ENCODE results near the gene FHAD1. TPM values are rescaled to one million over a fixed set of nuclear protein-coding genes. Genes with fewer than 3 reads are reported as not detected.

Gene FHAD1
- total and polyA plus RNA-seq, 9 of the 15 experiments (the other 6 are each of a cell fraction or from before 2014, with no cell fraction given): 0.32 to 2.1 (median 1.5) TPM; not detected in 1

DNA sequence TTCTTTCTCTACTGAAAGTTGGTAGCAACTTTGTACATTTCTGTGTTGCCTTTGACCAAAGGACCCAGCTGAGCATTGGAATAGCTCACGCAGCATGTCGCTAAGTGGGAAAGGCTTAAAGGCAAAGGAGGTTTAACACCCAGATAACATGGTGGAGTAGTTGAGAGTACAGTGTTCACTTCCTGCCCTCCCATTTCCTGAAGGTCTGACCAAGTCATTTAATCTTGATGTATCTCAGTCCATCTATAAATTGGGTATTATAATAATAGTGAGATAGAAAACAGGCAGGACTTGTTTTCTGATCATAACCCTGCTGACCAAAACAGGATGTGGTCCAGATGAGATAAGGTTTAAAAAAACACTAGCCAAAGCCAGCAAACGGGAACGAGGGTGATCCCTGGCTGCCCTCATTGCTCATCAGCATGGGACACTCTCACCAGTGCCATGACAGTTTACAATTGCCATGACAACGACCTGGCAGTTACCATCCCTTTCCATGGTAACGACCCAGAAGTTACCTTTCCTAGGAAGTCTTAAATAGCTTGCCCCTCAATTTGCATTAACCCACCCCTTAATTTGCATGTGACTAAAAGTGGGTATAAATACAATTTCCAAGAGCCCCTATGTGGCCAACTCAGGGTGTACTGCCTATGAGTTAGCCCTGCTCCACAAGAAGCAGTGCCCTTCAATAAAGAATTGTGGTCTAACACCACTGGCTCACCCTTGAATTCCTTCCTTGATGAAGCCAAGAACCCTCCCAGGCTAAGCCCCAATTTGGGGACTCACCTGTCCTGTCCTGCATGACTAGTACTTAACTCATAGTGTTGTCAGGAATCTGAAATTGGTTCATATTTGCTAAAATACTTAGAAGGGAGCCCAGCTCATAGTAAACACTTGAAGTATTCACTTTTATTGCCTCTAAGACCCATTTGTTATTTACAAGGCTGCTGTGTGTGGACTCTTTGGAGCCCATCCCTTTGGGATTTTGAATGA, 28.4 kb upstream of the FHAD1 start:
- in situ Hi-C loops (cut with MboI): no loop called here
- peak; percentile 75 for FAIRE-seq
- Histone ChIP-seq H3K79me2 (ENCODE audit: control insufficient read depth, insufficient read depth, low read length) (no peaks in the 10 kb centered on the region), H3K4me1 (replicated peaks in 1 of 2; ENCODE audit: control insufficient read depth in 2 of 2, insufficient read depth in 2 of 2, low read length in 2 of 2) (peaks cover 9 to 12% of the 10 kb centered on the region in 2 experiments; a peak in 4 of 5 replicates), H3K4me2 (ENCODE audit: insufficient read depth, low read length) (peak overlapping the region; percentile 32; the same call in 1 of the 2 replicates), H3K4me3 (no peak overlapping the region), H3K36me3 (ENCODE audit: control insufficient read depth, insufficient read depth, low read length) (no peaks in the 10 kb centered on the region), H3K9ac (ENCODE audit: insufficient read depth in 1 of 2, low read depth in 2 of 2, low read length in 2 of 2) (no peak overlapping the region), H2AFZ (ENCODE audit: low read depth, low read length) (peak overlapping the region; percentile 66), H3K9me1 (ENCODE audit: control insufficient read depth, insufficient read depth, low read length) (no peaks in the 10 kb centered on the region), H3K9me3 (replicated peaks; ENCODE audit: control insufficient read depth, insufficient read depth, low read depth, low read length) (no peaks in the 10 kb centered on the region), H3K27me3 (ENCODE audit: control insufficient read depth in 2 of 2, insufficient read depth in 2 of 2, low read length in 2 of 2) (peaks cover 17 to 39% of the 10 kb centered on the region in 2 experiments; a peak in 4 of 5 replicates), H3K27ac (ENCODE audit: extremely low read depth, low read depth, low read length) (peak overlapping the region; percentile 33; the same call in 2 of the 3 replicates), H4K20me1 (replicated peaks; ENCODE audit: control insufficient read depth, insufficient read depth, low read length) (no peaks in the 10 kb centered on the region)
- intact Hi-C loops (cut with micrococcal nuclease): no loop called here
- ChIA-PET CTCF (ENCODE audit: low intra/inter-chr PET ratio) (interaction anchor here (0.7 kb wide), 1 partner anchor 26 kb away, joined by 4 read pairs; no protein-coding TSS in a partner anchor), POLR2A (interaction anchor here (0.5 to 1.2 kb wide), 2 partner anchors 11 to 36 kb away, joined by 4 read pairs; no protein-coding TSS in a partner anchor)
- ATAC-seq: peak; percentile 78
- BruUV-seq (replicated peaks): no TSS peak
- 7% methylated on average over 6 of the region's 6 CpGs for WGBS (ENCODE audit: insufficient coverage, low coverage, missing lambda C conversion rate)
- DNase-seq (ENCODE audit: extremely low read depth in 1 of 4, low spot score in 3 of 4): peak in 2 of 4 experiments; percentile 46 to 60
- TF ChIP-seq, protein P1, sequence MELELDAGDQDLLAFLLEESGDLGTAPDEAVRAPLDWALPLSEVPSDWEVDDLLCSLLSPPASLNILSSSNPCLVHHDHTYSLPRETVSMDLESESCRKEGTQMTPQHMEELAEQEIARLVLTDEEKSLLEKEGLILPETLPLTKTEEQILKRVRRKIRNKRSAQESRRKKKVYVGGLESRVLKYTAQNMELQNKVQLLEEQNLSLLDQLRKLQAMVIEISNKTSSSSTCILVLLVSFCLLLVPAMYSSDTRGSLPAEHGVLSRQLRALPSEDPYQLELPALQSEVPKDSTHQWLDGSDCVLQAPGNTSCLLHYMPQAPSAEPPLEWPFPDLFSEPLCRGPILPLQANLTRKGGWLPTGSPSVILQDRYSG (tag; conservative IDR thresholded peaks at IDR 0.05; ENCODE audit: low read depth): 0 out of 2 replicates have a peak, but pooled peaks have one; percentile 18
- 0 out of 2 replicates have a peak, but pooled peaks have one; percentile 13 for TF ChIP-seq ZNF175 (CRISPR knock-in tag; IDR thresholded peaks at IDR 0.05; ENCODE audit: low read depth)
- peak in 1 of 2 experiments; percentile 48; a peak in 1 of 3 replicates for TF ChIP-seq CBX3 (IDR thresholded peaks at IDR 0.05; ENCODE audit: borderline replicate concordance in 1 of 2, low read length in 2 of 2)
- TF ChIP-seq, protein P2, sequence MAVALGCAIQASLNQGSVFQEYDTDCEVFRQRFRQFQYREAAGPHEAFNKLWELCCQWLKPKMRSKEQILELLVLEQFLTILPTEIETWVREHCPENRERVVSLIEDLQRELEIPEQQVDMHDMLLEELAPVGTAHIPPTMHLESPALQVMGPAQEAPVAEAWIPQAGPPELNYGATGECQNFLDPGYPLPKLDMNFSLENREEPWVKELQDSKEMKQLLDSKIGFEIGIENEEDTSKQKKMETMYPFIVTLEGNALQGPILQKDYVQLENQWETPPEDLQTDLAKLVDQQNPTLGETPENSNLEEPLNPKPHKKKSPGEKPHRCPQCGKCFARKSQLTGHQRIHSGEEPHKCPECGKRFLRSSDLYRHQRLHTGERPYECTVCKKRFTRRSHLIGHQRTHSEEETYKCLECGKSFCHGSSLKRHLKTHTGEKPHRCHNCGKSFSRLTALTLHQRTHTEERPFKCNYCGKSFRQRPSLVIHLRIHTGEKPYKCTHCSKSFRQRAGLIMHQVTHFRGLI (CRISPR knock-in tag; IDR thresholded peaks at IDR 0.05): no peak
- TF ChIP-seq, protein P3, sequence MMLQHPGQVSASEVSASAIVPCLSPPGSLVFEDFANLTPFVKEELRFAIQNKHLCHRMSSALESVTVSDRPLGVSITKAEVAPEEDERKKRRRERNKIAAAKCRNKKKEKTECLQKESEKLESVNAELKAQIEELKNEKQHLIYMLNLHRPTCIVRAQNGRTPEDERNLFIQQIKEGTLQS (IDR thresholded peaks at IDR 0.05): peak; percentile 34; the same call in 1 of the 2 replicates
- TF ChIP-seq, protein P3 (CRISPR knock-in tag; conservative IDR thresholded peaks at IDR 0.05): no peak
- TF ChIP-seq ZNF589 (CRISPR knock-in tag; IDR thresholded peaks at IDR 0.05; ENCODE audit: low read depth): peak; percentile 85; the same call in 1 of the 2 replicates
- peak; percentile 10; the same call in 1 of the 2 replicates for TF ChIP-seq NCOR1 (IDR thresholded peaks at IDR 0.05)
- TF ChIP-seq ESRRA (IDR thresholded peaks at IDR 0.05; ENCODE audit: borderline replicate concordance, low read depth): peak; percentile 35; the same call in 1 of the 2 replicates

Data from K562 (cell line).